Keratinocyte (primary cell): ENCODE measurements around the gene HSFX1. TPM values are rescaled to one million over a fixed set of nuclear protein-coding genes. Genes with fewer than 3 reads are reported as not detected.

Source experiments
- DNase-seq: peaks from one replicate; pipeline ENCODE4 v3.0.0-alpha.2; 2011; ENCODE audit warnings: low read depth, missing footprints, low spot score
- FAIRE-seq: peaks from 2 replicates; lab custom pipeline; 2011; peaks lifted over from hg19 to GRCh38; lab: Jason Lieb, UNC
- H2AFZ ChIP-seq: 2 replicates; pipeline ENCODE4 v1.6.0; 2012; ENCODE audit warnings: low read length, control low read depth, inconsistent platforms; ENCODE audit not compliant: control insufficient read depth
- H3K27ac ChIP-seq: 2 replicates; pipeline ENCODE4 v1.5.1; 2011; ENCODE audit warnings: low read length; ENCODE audit not compliant: control insufficient read depth, insufficient read depth
- H3K27me3 ChIP-seq: 3 replicates; pipeline ENCODE4 v1.6.0; 2011; ENCODE audit warnings: low read length; ENCODE audit not compliant: control insufficient read depth, insufficient read depth; ENCODE audit errors: extremely low read depth
- H3K36me3 ChIP-seq, 2 experiments: 2 replicates in 1 of 2; 3 replicates in 1 of 2; pipeline ENCODE4 v1.5.1; 2011; ENCODE audit warnings: low read length in 2 of 2, mild to moderate bottlenecking in 1 of 2; ENCODE audit not compliant: control insufficient read depth in 2 of 2, insufficient read depth in 2 of 2; ENCODE audit errors: extremely low read depth in 1 of 2
- H3K4me1 ChIP-seq: 3 replicates; pipeline ENCODE4 v1.5.1; 2011; ENCODE audit warnings: low read length; ENCODE audit not compliant: control insufficient read depth, insufficient read depth; ENCODE audit errors: extremely low read depth
- H3K4me2 ChIP-seq: 3 replicates; pipeline ENCODE4 v1.6.0; 2011; ENCODE audit warnings: low read depth, low read length; ENCODE audit not compliant: control insufficient read depth, insufficient read depth; ENCODE audit errors: extremely low read depth
- H3K4me3 ChIP-seq, 3 experiments: fragments of 200-600 bp in 1 of 3; sonication (generic) in 1 of 3; 2 replicates in 2 of 3; 3 replicates in 1 of 3; pipeline ENCODE4 v1.5.1; 2011 to 2016; ENCODE audit warnings: low read length in 3 of 3, mild to moderate bottlenecking in 3 of 3, control low read depth in 2 of 3, inconsistent platforms in 1 of 3, low read depth in 1 of 3, mixed read lengths in 1 of 3, mixed run types in 1 of 3, moderate library complexity in 1 of 3; ENCODE audit not compliant: control insufficient read depth in 2 of 3, insufficient read depth in 2 of 3; ENCODE audit errors: extremely low read depth in 1 of 3
- H3K79me2 ChIP-seq: 2 replicates; pipeline ENCODE4 v1.6.0; 2012; ENCODE audit warnings: low read length; ENCODE audit not compliant: control insufficient read depth, insufficient read depth
- H3K9ac ChIP-seq: 3 replicates; pipeline ENCODE4 v1.6.0; 2011; ENCODE audit warnings: low read length; ENCODE audit not compliant: control insufficient read depth, insufficient read depth; ENCODE audit errors: extremely low read depth
- H3K9me1 ChIP-seq: 3 replicates; pipeline ENCODE4 v1.6.0; 2011; ENCODE audit warnings: low read length; ENCODE audit not compliant: control insufficient read depth, insufficient read depth; ENCODE audit errors: extremely low read depth
- H3K9me3 ChIP-seq: 2 replicates; pipeline ENCODE4 v1.5.1; 2012; ENCODE audit warnings: low read depth, low read length; ENCODE audit not compliant: control insufficient read depth
- H4K20me1 ChIP-seq: 3 replicates; pipeline ENCODE4 v1.6.0; 2011; ENCODE audit warnings: low read length; ENCODE audit not compliant: control insufficient read depth, insufficient read depth; ENCODE audit errors: extremely low read depth
- EZH2 ChIP-seq: IDR thresholded peaks from one replicate; pipeline ENCODE4 v1.6.1; 2012; ENCODE audit warnings: inconsistent platforms, mild to moderate bottlenecking, low read length, moderate library complexity
- dilution Hi-C: fragments of 300-500 bp; cut with MboI; formaldehyde crosslinking; loops from one replicate; pipeline ENCODE4 v1.7.0; 2020; ENCODE audit warnings: low sequenced_read_pairs; ENCODE audit not compliant: extremely low pct_ligation_motif_present
- polyA plus RNA-seq, 5 experiments: library from polyadenylated mRNA; depleted of rRNA in 3 of 5; stranded (reverse) in 3 of 5; stranded (forward) in 1 of 5; unstranded in 1 of 5; fragments of >200 nt; gene quantifications; 1 replicate in 1 of 5; 2 replicates in 3 of 5; 3 replicates in 1 of 5; pipeline versions ENCODE4 v1.2.1 to v1.2.3, GENCODE V29; 2011 to 2012; ENCODE audit warnings: missing spikeins in 2 of 5, low read depth in 1 of 5, low replicate concordance in 1 of 5
- TF ChIP-seq, protein P1 (sequence below), 3 experiments: IDR thresholded peaks in 1 of 3; conservative IDR thresholded peaks in 1 of 3; optimal IDR thresholded peaks in 1 of 3; 2 replicates in 2 of 3; 3 replicates in 1 of 3; pipeline versions ENCODE3 to v1.5.1; 2011; ENCODE audit warnings: low read length in 3 of 3, mild to moderate bottlenecking in 3 of 3, moderate library complexity in 2 of 3, control low read depth in 1 of 3, inconsistent platforms in 1 of 3; ENCODE audit not compliant: insufficient read depth in 2 of 3; ENCODE audit errors: extremely low read depth in 1 of 3

The HSFX1 gene
- polyA plus RNA-seq, 1 donor (not counting 4 experiments of a cell fraction or from before 2014, with no cell fraction given), result not detected

DNA sequence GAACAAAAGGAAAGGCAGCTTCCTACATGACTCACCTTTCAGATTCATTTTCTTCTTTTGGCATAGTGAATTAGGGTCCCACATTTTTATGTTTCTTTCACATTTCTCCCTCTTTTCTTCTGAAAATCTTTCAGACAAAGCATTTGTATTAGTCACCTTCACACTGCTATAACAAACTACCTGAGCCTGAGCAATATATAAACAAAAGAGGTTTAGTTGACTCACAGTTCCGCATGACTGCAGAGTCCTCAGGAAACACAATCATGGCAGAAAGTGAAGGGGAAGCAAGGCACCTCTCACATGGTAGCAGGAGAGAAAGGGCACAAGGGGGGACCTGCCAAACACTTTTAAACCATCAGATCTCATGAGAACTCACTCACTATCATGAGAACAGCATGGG, 44.8 kb downstream of the HSFX1 start:
- Histone ChIP-seq H2AFZ (no peak overlapping the region), H3K27me3 (no peaks in the 10 kb centered on the region), H3K79me2 (no peaks in the 10 kb centered on the region), H3K9ac (peak overlapping the region; percentile 37), H3K4me1 (peaks cover 8% of the 10 kb centered on the region), H3K4me3 (no peak overlapping the region), H3K9me1 (no peaks in the 10 kb centered on the region), H3K36me3 (no peaks in the 10 kb centered on the region), H3K4me2 (no peak overlapping the region), H3K9me3 (no peaks in the 10 kb centered on the region), H4K20me1 (no peaks in the 10 kb centered on the region), H3K27ac (peak overlapping the region; percentile 73)
- no peak for TF ChIP-seq EZH2
- TF ChIP-seq, protein P1, sequence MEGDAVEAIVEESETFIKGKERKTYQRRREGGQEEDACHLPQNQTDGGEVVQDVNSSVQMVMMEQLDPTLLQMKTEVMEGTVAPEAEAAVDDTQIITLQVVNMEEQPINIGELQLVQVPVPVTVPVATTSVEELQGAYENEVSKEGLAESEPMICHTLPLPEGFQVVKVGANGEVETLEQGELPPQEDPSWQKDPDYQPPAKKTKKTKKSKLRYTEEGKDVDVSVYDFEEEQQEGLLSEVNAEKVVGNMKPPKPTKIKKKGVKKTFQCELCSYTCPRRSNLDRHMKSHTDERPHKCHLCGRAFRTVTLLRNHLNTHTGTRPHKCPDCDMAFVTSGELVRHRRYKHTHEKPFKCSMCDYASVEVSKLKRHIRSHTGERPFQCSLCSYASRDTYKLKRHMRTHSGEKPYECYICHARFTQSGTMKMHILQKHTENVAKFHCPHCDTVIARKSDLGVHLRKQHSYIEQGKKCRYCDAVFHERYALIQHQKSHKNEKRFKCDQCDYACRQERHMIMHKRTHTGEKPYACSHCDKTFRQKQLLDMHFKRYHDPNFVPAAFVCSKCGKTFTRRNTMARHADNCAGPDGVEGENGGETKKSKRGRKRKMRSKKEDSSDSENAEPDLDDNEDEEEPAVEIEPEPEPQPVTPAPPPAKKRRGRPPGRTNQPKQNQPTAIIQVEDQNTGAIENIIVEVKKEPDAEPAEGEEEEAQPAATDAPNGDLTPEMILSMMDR (optimal IDR thresholded peaks at IDR 0.05 in 1 of 3, IDR thresholded peaks at IDR 0.05 in 1 of 3, conservative IDR thresholded peaks at IDR 0.05 in 1 of 3; ENCODE audit: extremely low read depth in 1 of 3, insufficient read depth in 2 of 3, low read length in 3 of 3), result no peak
- FAIRE-seq (no peak), DNase-seq (no peak)
- dilution Hi-C loops, result no loop called here

DNA sequence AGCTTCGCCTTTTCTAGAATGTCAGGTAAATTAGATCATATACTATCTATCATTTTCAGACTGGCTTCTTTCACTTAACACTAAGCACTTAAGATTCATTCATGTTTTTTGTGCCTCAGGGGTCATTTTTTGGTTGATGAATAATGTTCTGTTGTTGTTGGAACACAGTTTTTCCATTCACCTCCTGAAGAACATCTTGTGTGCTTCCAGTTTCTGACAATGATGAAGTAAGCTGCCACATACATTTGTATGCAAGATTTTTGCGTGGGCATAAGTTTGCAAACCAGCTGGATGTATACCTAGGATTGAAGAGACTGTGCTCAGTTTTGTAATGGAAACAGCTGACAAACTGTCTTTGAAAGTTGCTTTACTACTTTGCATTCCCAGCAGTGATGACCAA, 45.5 kb downstream of the HSFX1 start:
- Histone ChIP-seq H3K79me2 (no peaks in the 10 kb centered on the region), H3K27me3 (no peaks in the 10 kb centered on the region), H3K9me3 (no peaks in the 10 kb centered on the region), H3K27ac (peak overlapping the region; percentile 73), H3K9me1 (no peaks in the 10 kb centered on the region), H4K20me1 (no peaks in the 10 kb centered on the region), H3K36me3 (no peaks in the 10 kb centered on the region), H3K4me3 (no peak overlapping the region), H3K4me2 (no peak overlapping the region), H3K9ac (no peak overlapping the region), H2AFZ (no peak overlapping the region), H3K4me1 (peaks cover 8% of the 10 kb centered on the region)
- FAIRE-seq (peak; percentile 63), DNase-seq (peak; percentile 69)
- TF ChIP-seq EZH2, result no peak
- TF ChIP-seq, protein P1 (optimal IDR thresholded peaks at IDR 0.05 in 1 of 3, IDR thresholded peaks at IDR 0.05 in 1 of 3, conservative IDR thresholded peaks at IDR 0.05 in 1 of 3; ENCODE audit: extremely low read depth in 1 of 3, insufficient read depth in 2 of 3, low read length in 3 of 3), result no peak
- dilution Hi-C loops, result no loop called here
